ENCODE results near the gene HEG1. TPM values are rescaled to one million over a fixed set of nuclear protein-coding genes. Genes with fewer than 3 reads are reported as not detected.

The HEG1 gene
- total RNA-seq, 2 experiments from 2014 or later = 6.0 to 7.9 TPM

GRCh38 chr3:124926426-124927101 lies 129.2 kb downstream of the HEG1 start:
- POLR2A ChIA-PET = no interaction called here
- H3K36me3 Mint-ChIP-seq = no peaks in the 10 kb centered on the region
- H3K4me1 Mint-ChIP-seq (ENCODE audit: low read depth) = no peaks in the 10 kb centered on the region
- no peak overlapping the region for H3K4me3 Mint-ChIP-seq
- H3K27ac Mint-ChIP-seq = no peak overlapping the region
- no peak for DNase-seq
- no peaks in the 10 kb centered on the region for H3K9me3 Mint-ChIP-seq
- intact Hi-C loops (cut with micrococcal nuclease) = loop anchor here (5.0 kb wide), 2 partner anchors 216 to 661 kb away; no protein-coding TSS in a partner anchor
- CTCF ChIA-PET = interaction anchor here (1.7 kb wide), 1 partner anchor 276 kb away, joined by 5 read pairs; no protein-coding TSS in a partner anchor
- H3K27me3 Mint-ChIP-seq = peaks cover 3% of the 10 kb centered on the region

DNA sequence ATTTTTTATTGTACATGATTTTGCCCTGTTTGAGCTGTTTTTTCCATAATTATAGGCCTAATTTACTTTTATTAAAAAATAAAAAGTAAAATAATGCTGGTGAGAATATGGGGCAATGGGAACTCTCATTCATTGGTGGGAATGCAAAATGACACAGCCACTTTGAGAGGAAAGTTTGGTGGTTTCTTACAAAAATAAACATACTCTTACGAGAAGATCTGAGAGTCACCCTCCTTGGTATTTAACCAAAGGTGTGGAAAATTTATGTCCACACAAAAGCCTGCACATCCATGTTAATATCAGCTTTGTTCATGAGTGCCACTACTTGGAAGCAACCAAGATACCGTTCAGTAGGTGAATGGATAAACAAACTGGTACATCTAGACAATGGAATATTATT lies 131.1 kb downstream of the HEG1 start:
- H3K9me3 Mint-ChIP-seq = no peaks in the 10 kb centered on the region
- intact Hi-C loops (cut with micrococcal nuclease) = loop anchor here (5.0 kb wide), 2 partner anchors 218 to 663 kb away; no protein-coding TSS in a partner anchor
- DNase-seq = no peak
- no peak overlapping the region for H3K4me3 Mint-ChIP-seq
- CTCF ChIA-PET = interaction anchor here (0.9 to 1.3 kb wide), 4 partner anchors 15 to 265 kb away, joined by 3 to 4 read pairs (median 3); no protein-coding TSS in a partner anchor
- peaks cover 5% of the 10 kb centered on the region for H3K27me3 Mint-ChIP-seq
- POLR2A ChIA-PET = no interaction called here
- no peak overlapping the region for H3K27ac Mint-ChIP-seq
- no peaks in the 10 kb centered on the region for H3K4me1 Mint-ChIP-seq (ENCODE audit: low read depth)
- H3K36me3 Mint-ChIP-seq = no peaks in the 10 kb centered on the region

- Mint-ChIP-seq H3K27me3 (peaks cover 1% of the 10 kb centered on the region), H3K36me3 (no peaks in the 10 kb centered on the region), H3K27ac (no peak overlapping the region), H3K4me3 (no peak overlapping the region), H3K9me3 (no peaks in the 10 kb centered on the region), H3K4me1 (ENCODE audit: low read depth) (no peaks in the 10 kb centered on the region)
- intact Hi-C loops (cut with micrococcal nuclease) = no loop called here
- ChIA-PET CTCF (interaction anchor here (0.8 to 1.3 kb wide), 3 partner anchors 13 to 266 kb away, joined by 3 to 4 read pairs (median 4); no protein-coding TSS in a partner anchor), POLR2A (no interaction called here)
- DNase-seq = no peak
Measured at GRCh38 chr3:124923833-124924232, 132.0 kb downstream of the HEG1 start.

GRCh38 chr3:124920718-124921117 lies 135.1 kb downstream of the HEG1 start:
- intact Hi-C loops (cut with micrococcal nuclease) = no loop called here
- POLR2A ChIA-PET = interaction anchor here (0.6 kb wide), 1 partner anchor 71 kb away, joined by 3 read pairs; no protein-coding TSS in a partner anchor
- Mint-ChIP-seq H3K9me3 (no peaks in the 10 kb centered on the region), H3K27ac (no peak overlapping the region), H3K4me3 (no peak overlapping the region), H3K4me1 (ENCODE audit: low read depth) (no peaks in the 10 kb centered on the region), H3K36me3 (no peaks in the 10 kb centered on the region), H3K27me3 (peaks cover 1% of the 10 kb centered on the region)
- no peak for DNase-seq
- CTCF ChIA-PET = interaction anchor here (1.0 to 1.4 kb wide), 3 partner anchors 9 to 160 kb away, joined by 3 to 7 read pairs (median 4); no protein-coding TSS in a partner anchor

- intact Hi-C loops (cut with micrococcal nuclease) = no loop called here
- H3K27ac Mint-ChIP-seq = no peak overlapping the region
Measured at GRCh38 chr3:124919756-124920155, 136.0 kb downstream of the HEG1 start.

GRCh38 chr3:124918524-124918923 lies 137.3 kb downstream of the HEG1 start:
- CTCF ChIA-PET = interaction anchor here (1.4 to 2.4 kb wide), 3 partner anchors 9 to 158 kb away, joined by 3 to 5 read pairs (median 5); no protein-coding TSS in a partner anchor
- Mint-ChIP-seq H3K9me3 (no peaks in the 10 kb centered on the region), H3K36me3 (no peaks in the 10 kb centered on the region), H3K4me1 (ENCODE audit: low read depth) (no peaks in the 10 kb centered on the region), H3K27me3 (peaks cover 1% of the 10 kb centered on the region), H3K4me3 (no peak overlapping the region), H3K27ac (no peak overlapping the region)
- no peak for DNase-seq
- intact Hi-C loops (cut with micrococcal nuclease) = no loop called here
- POLR2A ChIA-PET = no interaction called here

More at GRCh38 chr3:124919756-124920155, 136.0 kb downstream of the HEG1 start:
- H3K9me3 Mint-ChIP-seq = no peaks in the 10 kb centered on the region
- H3K4me1 Mint-ChIP-seq (ENCODE audit: low read depth) = no peaks in the 10 kb centered on the region
- H3K27me3 Mint-ChIP-seq = peaks cover 1% of the 10 kb centered on the region
- ChIA-PET POLR2A (no interaction called here), CTCF (no interaction called here)
- no peaks in the 10 kb centered on the region for H3K36me3 Mint-ChIP-seq
- DNase-seq = no peak
- H3K4me3 Mint-ChIP-seq = no peak overlapping the region

- H3K4me3 Mint-ChIP-seq = no peak overlapping the region
- no peaks in the 10 kb centered on the region for H3K36me3 Mint-ChIP-seq
- peaks cover 3% of the 10 kb centered on the region for H3K27me3 Mint-ChIP-seq
- H3K9me3 Mint-ChIP-seq = no peaks in the 10 kb centered on the region
- ChIA-PET CTCF (interaction anchor here (2.4 kb wide), 1 partner anchor 11 kb away, joined by 5 read pairs; no protein-coding TSS in a partner anchor), POLR2A (no interaction called here)
- no peaks in the 10 kb centered on the region for H3K4me1 Mint-ChIP-seq (ENCODE audit: low read depth)
- DNase-seq = no peak
- no peak overlapping the region for H3K27ac Mint-ChIP-seq
- intact Hi-C loops (cut with micrococcal nuclease) = no loop called here
Measured at GRCh38 chr3:124916837-124917409, 138.9 kb downstream of the HEG1 start.

Other genes starting within 250 kb of the HEG1 start
- gene ITGB5, start 168.6 kb downstream of the HEG1 start, total RNA-seq = 1 to 10 TPM in 1 of 2 experiments, under 1 TPM in 1; 0.52 to 1.5 TPM
- gene MUC13, start 121.2 kb downstream of the HEG1 start, total RNA-seq = not detected
- under 1 TPM; 0.48 to 1.00 TPM for gene SLC12A8, start 156.8 kb upstream of the HEG1 start, total RNA-seq

Measured in activated CD4-positive, alpha-beta memory T cell treated with anti-CD3 and anti-CD28 coated beads for 36 hours (primary cell).